ENCODE data around the gene LUC7L2.

LUC7L2 gene

DNA sequence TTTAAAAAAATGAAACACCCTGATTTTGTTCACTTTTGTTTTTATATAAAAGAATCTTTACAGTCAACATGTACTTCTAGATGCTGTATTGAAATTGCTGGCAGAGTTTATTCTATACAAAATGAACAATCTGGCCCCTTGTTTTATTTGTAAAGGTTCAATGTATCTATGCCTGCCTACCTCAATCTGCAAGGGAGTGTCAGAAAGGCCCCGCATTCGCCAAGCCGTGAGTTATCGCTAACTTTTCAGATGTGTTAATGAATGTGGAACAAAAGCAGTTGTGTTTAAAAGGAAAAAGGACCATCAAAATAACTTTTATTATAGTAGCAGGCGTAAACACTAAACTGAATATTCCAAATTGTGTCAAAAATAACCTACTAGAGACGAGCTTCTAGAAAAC is 14.6 kb downstream of the LUC7L2 start:
- Histone ChIP-seq H3K4me3 (ENCODE audit: low read length) (no peak overlapping the region), H3K27me3 (ENCODE audit: control insufficient read depth, insufficient read depth, low read length) (no peaks in the 10 kb centered on the region), H3K9me3 (replicated peaks; ENCODE audit: low read length) (no peaks in the 10 kb centered on the region), H3K36me3 (ENCODE audit: insufficient read depth, low read length) (peaks cover 26% of the 10 kb centered on the region), H3K4me1 (ENCODE audit: control insufficient read depth, insufficient read depth, low read length) (no peaks in the 10 kb centered on the region), H3K9ac (ENCODE audit: low read depth, low read length) (no peak overlapping the region), H3K4me2 (ENCODE audit: low read length) (no peak overlapping the region)

DNA sequence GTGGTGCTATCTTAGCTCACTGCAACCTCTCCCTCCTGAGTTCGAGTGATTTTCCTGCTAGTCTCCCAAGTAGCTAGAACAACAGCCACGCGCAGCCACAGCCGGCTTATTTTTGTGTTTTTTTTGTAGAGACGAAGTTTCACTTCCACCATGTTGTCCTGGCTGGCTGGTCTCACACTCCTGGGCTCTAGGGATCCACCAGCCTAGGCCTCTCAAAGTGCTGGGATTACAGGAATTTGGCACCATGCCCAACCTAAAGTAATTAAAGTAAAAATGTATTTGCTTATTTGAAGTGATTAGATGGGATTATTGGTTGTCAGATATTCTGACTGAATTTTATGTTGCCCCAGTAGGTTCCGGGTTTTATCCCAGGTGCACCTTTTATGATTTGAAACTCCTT is 22.7 kb downstream of the LUC7L2 start:
- Histone ChIP-seq H3K4me3 (ENCODE audit: low read length) (no peak overlapping the region), H3K9me3 (replicated peaks; ENCODE audit: low read length) (no peaks in the 10 kb centered on the region), H3K27me3 (ENCODE audit: control insufficient read depth, insufficient read depth, low read length) (no peaks in the 10 kb centered on the region), H3K9ac (ENCODE audit: low read depth, low read length) (no peak overlapping the region), H3K4me2 (ENCODE audit: low read length) (no peak overlapping the region), H3K4me1 (ENCODE audit: control insufficient read depth, insufficient read depth, low read length) (no peaks in the 10 kb centered on the region), H3K36me3 (ENCODE audit: insufficient read depth, low read length) (peaks cover 47% of the 10 kb centered on the region)

DNA sequence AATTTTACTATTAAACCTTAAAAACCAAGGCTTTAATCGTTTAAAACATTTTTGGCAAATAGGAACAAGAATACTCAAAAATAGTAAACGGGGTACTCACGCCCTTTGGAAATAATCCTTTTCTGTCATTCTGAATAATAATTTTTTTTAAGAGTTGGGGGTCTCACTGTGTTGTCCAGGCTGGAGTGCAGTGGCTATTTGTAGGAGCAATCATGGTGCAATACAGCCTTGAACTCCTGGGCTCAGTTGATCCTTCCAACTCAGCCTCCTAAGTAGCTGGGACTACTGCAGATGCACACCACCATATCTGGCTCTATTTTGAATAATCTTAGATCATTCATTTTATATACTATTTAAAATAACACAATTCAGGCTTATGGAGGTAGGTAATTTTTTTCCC is 24.9 kb downstream of the LUC7L2 start:
- Histone ChIP-seq H3K4me2 (ENCODE audit: low read length) (no peak overlapping the region), H3K4me1 (ENCODE audit: control insufficient read depth, insufficient read depth, low read length) (no peaks in the 10 kb centered on the region), H3K4me3 (ENCODE audit: low read length) (no peak overlapping the region), H3K9me3 (replicated peaks; ENCODE audit: low read length) (no peaks in the 10 kb centered on the region), H3K27me3 (ENCODE audit: control insufficient read depth, insufficient read depth, low read length) (no peaks in the 10 kb centered on the region), H3K9ac (ENCODE audit: low read depth, low read length) (no peak overlapping the region), H3K36me3 (ENCODE audit: insufficient read depth, low read length) (peaks cover 43% of the 10 kb centered on the region)

DNA sequence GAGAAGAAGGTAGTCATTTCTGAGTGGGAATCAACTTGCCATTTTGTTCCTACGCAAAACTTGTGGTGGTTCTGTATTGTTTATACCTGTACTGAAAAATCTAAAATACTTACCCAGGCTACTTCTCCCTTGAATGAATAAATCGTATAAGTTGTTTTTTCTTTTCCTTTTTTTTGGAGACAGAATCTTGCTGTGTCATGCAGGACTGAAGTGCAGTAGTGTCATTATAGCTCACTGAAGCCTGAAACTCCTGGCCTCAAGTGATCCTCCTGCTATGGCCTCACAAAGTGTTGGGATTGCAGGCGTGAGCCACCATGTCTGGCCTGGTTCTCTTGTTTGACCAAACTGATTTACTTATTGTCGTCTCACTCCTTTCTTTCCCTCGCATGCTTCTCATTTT is 27.9 kb downstream of the LUC7L2 start:
- Histone ChIP-seq H3K4me3 (ENCODE audit: low read length) (no peak overlapping the region), H3K27me3 (ENCODE audit: control insufficient read depth, insufficient read depth, low read length) (no peaks in the 10 kb centered on the region), H3K9ac (ENCODE audit: low read depth, low read length) (no peak overlapping the region), H3K4me1 (ENCODE audit: control insufficient read depth, insufficient read depth, low read length) (no peaks in the 10 kb centered on the region), H3K9me3 (replicated peaks; ENCODE audit: low read length) (no peaks in the 10 kb centered on the region), H3K4me2 (ENCODE audit: low read length) (no peak overlapping the region), H3K36me3 (ENCODE audit: insufficient read depth, low read length) (peaks cover 39% of the 10 kb centered on the region)

DNA sequence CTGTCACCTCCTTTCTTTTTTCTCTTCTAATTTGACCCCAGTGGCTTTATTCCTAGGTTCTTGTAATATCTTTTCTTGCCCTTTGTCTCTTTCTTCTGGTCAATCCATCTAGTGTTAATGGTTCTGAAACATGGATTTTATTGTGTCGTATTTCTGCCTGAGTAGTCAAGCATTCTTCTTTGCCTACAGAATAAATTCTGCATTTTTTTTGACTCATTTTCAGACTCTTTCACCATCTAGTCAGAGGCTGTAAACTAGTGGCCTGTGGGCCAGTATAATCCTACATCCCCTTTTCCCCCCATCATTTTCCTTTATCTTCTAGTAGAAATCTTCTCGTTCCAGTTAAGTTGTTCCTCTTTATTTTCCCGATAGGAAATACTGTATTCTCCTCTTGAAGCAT is 29.4 kb downstream of the LUC7L2 start:
- no peaks in the 10 kb centered on the region for H3K4me1 ChIP-seq (ENCODE audit: control insufficient read depth, insufficient read depth, low read length)
- peaks cover 42% of the 10 kb centered on the region for H3K36me3 ChIP-seq (ENCODE audit: insufficient read depth, low read length)
- H3K4me2 ChIP-seq (ENCODE audit: low read length) = no peak overlapping the region
- no peaks in the 10 kb centered on the region for H3K27me3 ChIP-seq (ENCODE audit: control insufficient read depth, insufficient read depth, low read length)
- H3K9me3 ChIP-seq (replicated peaks; ENCODE audit: low read length) = no peaks in the 10 kb centered on the region
- no peak overlapping the region for H3K4me3 ChIP-seq (ENCODE audit: low read length)
- no peak overlapping the region for H3K9ac ChIP-seq (ENCODE audit: low read depth, low read length)

DNA sequence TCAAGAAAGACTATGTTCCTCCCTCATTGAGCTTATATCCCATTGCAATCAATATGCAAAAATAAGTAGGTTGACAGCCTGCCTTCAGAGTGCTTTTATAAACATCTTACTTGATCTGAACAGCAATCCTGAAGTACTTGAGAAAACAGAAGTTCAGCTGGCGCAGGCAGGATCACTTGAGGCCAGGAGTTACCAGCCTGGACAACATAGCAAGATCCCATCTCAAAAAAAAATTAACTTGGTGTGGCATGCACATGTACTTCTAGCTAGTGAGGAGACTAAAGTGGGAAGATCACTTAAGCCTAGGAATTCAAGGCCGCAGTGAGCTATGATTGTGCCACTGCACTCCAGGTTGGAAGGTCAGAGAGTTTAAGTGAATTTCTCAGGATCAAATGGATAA is 30.1 kb downstream of the LUC7L2 start:
- H3K9me3 ChIP-seq (replicated peaks; ENCODE audit: low read length) = no peaks in the 10 kb centered on the region
- peaks cover 43% of the 10 kb centered on the region for H3K36me3 ChIP-seq (ENCODE audit: insufficient read depth, low read length)
- H3K27me3 ChIP-seq (ENCODE audit: control insufficient read depth, insufficient read depth, low read length) = no peaks in the 10 kb centered on the region
- no peak overlapping the region for H3K4me2 ChIP-seq (ENCODE audit: low read length)
- no peak overlapping the region for H3K4me3 ChIP-seq (ENCODE audit: low read length)
- H3K4me1 ChIP-seq (ENCODE audit: control insufficient read depth, insufficient read depth, low read length) = no peaks in the 10 kb centered on the region
- H3K9ac ChIP-seq (ENCODE audit: low read depth, low read length) = no peak overlapping the region

DNA sequence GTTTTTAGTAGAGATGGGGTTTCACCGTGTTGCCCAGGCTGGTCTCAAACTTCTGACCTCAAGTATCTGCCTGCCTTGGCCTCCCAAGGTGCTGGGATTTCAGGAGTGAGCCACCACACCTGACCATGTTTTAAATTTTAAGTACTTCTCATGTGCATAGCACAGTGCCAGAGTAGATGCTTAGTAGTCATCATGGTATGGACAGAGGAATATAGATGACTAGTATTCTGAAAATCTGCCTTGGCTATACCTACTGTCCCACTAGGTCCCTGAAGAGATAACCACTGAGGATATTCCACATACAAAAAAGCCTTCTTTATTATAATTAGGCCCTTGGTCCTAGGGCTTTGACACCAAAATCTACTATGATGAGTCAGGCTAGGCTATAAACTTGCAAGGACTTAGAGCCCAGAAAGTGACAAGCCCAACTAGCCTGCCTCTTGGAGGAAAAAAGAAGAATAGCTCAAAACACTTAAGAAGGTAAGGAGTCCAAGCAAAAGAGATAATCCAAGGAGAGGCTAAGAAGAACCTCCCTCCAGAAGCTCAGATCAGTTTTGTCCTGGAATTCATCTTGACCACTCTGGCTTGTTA is 34.0 kb downstream of the LUC7L2 start:
- H3K9me3 ChIP-seq (replicated peaks; ENCODE audit: low read length) = no peaks in the 10 kb centered on the region
- H3K27me3 ChIP-seq (ENCODE audit: control insufficient read depth, insufficient read depth, low read length) = no peaks in the 10 kb centered on the region
- H3K4me2 ChIP-seq (ENCODE audit: low read length) = no peak overlapping the region
- H3K36me3 ChIP-seq (ENCODE audit: insufficient read depth, low read length) = peaks cover 32% of the 10 kb centered on the region
- no peak overlapping the region for H3K9ac ChIP-seq (ENCODE audit: low read depth, low read length)
- no peak overlapping the region for H3K4me3 ChIP-seq (ENCODE audit: low read length)
- peaks cover 5% of the 10 kb centered on the region for H3K4me1 ChIP-seq (ENCODE audit: control insufficient read depth, insufficient read depth, low read length)

DNA sequence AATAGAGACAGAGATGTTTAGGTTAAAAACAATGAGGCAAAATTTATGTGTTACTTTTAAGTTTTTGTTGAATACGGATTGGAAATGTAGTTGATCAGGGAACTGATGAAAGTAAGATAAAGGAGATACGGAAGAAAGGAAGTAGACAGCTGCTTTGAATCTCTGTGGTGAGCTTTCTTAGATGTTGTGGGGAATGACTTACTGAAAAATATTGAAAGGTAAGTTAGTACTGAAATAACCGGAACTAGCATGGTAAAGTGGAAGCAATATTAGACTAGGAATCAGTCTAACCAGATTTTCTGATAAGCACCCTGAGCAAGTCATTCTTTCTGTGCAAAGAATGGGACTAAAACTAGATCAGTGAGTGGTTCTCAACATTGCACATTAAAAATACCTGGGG is 34.8 kb downstream of the LUC7L2 start:
- H3K9ac ChIP-seq (ENCODE audit: low read depth, low read length) = no peak overlapping the region
- no peak overlapping the region for H3K4me3 ChIP-seq (ENCODE audit: low read length)
- peaks cover 5% of the 10 kb centered on the region for H3K4me1 ChIP-seq (ENCODE audit: control insufficient read depth, insufficient read depth, low read length)
- no peak overlapping the region for H3K4me2 ChIP-seq (ENCODE audit: low read length)
- H3K9me3 ChIP-seq (replicated peaks; ENCODE audit: low read length) = no peaks in the 10 kb centered on the region
- H3K27me3 ChIP-seq (ENCODE audit: control insufficient read depth, insufficient read depth, low read length) = no peaks in the 10 kb centered on the region
- H3K36me3 ChIP-seq (ENCODE audit: insufficient read depth, low read length) = peaks cover 37% of the 10 kb centered on the region

DNA sequence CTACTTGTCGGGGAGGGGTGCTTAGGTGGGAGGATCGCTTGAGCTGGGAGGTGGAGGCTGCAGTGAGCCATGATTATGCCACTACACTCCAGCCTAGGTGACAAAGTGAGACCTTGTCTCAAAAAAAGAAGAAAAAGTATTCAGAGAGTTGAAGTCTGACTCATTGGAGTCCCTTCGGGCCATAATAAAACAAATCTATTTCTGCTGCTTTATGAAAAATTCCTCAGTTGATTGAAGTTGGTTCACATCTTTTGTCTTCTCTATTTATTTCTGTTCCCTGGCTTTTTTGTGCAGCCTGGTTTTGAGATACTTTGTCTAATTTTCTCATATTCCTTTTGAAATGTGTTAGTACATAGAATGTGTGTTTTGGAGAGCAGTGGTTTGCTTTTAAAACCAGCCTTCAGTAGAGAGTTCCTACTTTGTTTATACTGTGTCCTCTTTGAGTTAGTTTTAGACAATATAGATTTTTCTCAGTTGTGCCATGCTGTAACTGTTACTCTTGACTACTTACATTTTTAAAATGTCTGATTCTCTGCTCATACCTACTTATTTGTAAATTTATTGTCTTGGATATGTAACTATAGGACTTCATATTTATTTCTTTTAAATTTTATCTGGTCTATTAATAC is 36.7 kb downstream of the LUC7L2 start:
- Histone ChIP-seq H3K4me1 (ENCODE audit: control insufficient read depth, insufficient read depth, low read length) (peaks cover 5% of the 10 kb centered on the region), H3K9ac (ENCODE audit: low read depth, low read length) (no peak overlapping the region), H3K36me3 (ENCODE audit: insufficient read depth, low read length) (peaks cover 37% of the 10 kb centered on the region), H3K4me3 (ENCODE audit: low read length) (no peak overlapping the region), H3K9me3 (replicated peaks; ENCODE audit: low read length) (no peaks in the 10 kb centered on the region), H3K4me2 (ENCODE audit: low read length) (no peak overlapping the region), H3K27me3 (ENCODE audit: control insufficient read depth, insufficient read depth, low read length) (no peaks in the 10 kb centered on the region)

DNA sequence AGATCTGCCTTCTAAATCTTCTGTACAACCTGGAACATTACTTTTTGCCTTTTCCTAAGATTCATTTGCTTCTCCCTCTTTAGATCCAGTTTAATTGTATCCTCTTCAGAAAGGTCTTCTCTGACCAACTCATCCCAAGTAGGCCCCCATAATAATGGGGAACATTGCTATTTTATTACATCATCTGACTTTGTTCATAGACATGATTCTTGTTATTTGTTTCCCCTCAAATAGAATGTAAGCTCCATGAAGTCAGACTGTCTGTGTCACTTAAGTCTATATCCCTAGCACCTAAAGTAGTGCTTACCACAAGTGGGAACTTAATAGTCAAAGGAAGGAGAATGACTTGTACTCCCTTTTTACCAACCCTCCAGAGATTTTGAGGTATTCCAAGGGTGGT is 37.5 kb downstream of the LUC7L2 start:
- no peak overlapping the region for H3K4me3 ChIP-seq (ENCODE audit: low read length)
- H3K36me3 ChIP-seq (ENCODE audit: insufficient read depth, low read length) = peaks cover 38% of the 10 kb centered on the region
- no peaks in the 10 kb centered on the region for H3K27me3 ChIP-seq (ENCODE audit: control insufficient read depth, insufficient read depth, low read length)
- H3K9me3 ChIP-seq (replicated peaks; ENCODE audit: low read length) = no peaks in the 10 kb centered on the region
- H3K9ac ChIP-seq (ENCODE audit: low read depth, low read length) = no peak overlapping the region
- H3K4me2 ChIP-seq (ENCODE audit: low read length) = no peak overlapping the region
- H3K4me1 ChIP-seq (ENCODE audit: control insufficient read depth, insufficient read depth, low read length) = peaks cover 5% of the 10 kb centered on the region

DNA sequence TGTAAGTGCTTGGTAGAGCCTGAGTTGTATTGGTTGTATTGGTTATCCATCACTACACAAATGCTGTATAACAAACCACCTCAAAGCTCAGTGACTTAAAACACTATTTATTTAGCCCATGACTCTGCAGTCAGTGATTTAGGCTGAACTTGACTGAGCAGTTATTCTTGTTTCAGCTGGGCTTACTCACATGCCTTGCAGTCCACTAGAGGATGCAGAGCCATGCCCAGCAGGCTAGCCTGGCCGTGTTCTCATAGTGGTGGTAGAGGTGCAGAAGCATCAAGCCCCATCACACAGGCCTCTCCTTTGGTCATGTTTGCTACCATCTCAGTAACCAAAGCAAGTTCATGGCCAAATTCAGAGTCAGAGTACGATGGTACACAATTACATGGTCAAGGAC is 43.9 kb downstream of the LUC7L2 start:
- Histone ChIP-seq H3K9ac (ENCODE audit: low read depth, low read length) (no peak overlapping the region), H3K27me3 (ENCODE audit: control insufficient read depth, insufficient read depth, low read length) (no peaks in the 10 kb centered on the region), H3K4me1 (ENCODE audit: control insufficient read depth, insufficient read depth, low read length) (no peaks in the 10 kb centered on the region), H3K4me2 (ENCODE audit: low read length) (no peak overlapping the region), H3K36me3 (ENCODE audit: insufficient read depth, low read length) (peaks cover 66% of the 10 kb centered on the region), H3K4me3 (ENCODE audit: low read length) (no peak overlapping the region), H3K9me3 (replicated peaks; ENCODE audit: low read length) (no peaks in the 10 kb centered on the region)

DNA sequence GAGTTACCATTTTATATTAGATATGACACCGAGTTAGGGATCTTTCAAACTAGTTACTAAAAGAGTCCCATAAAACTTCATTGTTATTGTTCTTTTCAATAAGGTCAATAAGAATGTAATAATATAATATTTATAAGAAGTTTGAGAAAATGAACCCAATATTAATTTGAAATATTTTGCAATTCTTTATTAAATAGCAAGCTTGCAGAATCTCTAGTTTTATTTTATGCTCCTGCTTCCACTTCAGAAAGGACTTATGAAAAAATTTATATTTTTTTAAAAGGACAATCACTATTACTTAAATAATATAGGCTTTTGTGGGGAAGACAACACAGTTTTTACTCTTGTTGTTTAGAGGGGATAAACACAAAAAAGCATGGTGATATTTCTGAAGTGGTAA is 47.9 kb downstream of the LUC7L2 start:
- no peak overlapping the region for H3K9ac ChIP-seq (ENCODE audit: low read depth, low read length)
- no peaks in the 10 kb centered on the region for H3K9me3 ChIP-seq (replicated peaks; ENCODE audit: low read length)
- H3K36me3 ChIP-seq (ENCODE audit: insufficient read depth, low read length) = peaks cover 81% of the 10 kb centered on the region
- H3K4me2 ChIP-seq (ENCODE audit: low read length) = no peak overlapping the region
- no peaks in the 10 kb centered on the region for H3K4me1 ChIP-seq (ENCODE audit: control insufficient read depth, insufficient read depth, low read length)
- no peaks in the 10 kb centered on the region for H3K27me3 ChIP-seq (ENCODE audit: control insufficient read depth, insufficient read depth, low read length)
- no peak overlapping the region for H3K4me3 ChIP-seq (ENCODE audit: low read length)
